ENCODE data around the gene NPIPB2. TPM values are rescaled to one million over a fixed set of nuclear protein-coding genes. Genes with fewer than 3 reads are reported as not detected.

NPIPB2 gene
- total RNA-seq, 1 experiment from 2014 or later, result 12.5 TPM

DNA sequence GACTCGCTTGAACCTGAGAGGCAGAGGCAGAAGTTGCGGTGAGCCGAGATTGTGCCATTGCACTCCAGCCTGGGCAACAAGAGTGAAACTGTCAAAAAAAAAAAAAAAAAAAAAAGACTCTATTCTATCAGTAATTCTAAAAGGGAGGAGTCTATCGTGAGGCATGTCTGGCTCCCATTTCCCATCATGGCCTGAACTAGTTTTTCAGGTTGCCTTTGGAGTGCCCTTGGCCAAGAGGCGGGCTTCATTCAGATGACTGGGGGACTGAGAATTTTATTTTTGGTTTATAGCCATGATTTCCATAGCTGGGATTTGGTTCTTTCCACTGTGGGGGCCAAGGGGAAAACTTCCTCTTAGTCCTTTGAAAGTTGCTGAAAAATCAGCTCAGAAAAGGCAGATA is 31.2 kb upstream of the NPIPB2 start:
- Histone ChIP-seq H2BK120ac (ENCODE audit: low read depth, low read length, poor library complexity, severe bottlenecking) (no peak overlapping the region), H3K9me3 (ENCODE audit: control insufficient read depth, low read depth, low read length) (no peaks in the 10 kb centered on the region), H3K4ac (ENCODE audit: low read depth, low read length) (no peak overlapping the region), H2AFZ (ENCODE audit: low read length) (no peak overlapping the region), H3K23ac (ENCODE audit: insufficient read length, low read depth, low read length) (no peak overlapping the region), H3K4me1 (ENCODE audit: insufficient read depth, low read length) (peaks cover 3% of the 10 kb centered on the region; the same call in 1 of the 2 replicates), H3K14ac (ENCODE audit: insufficient read depth, low read length) (no peak overlapping the region), H4K5ac (ENCODE audit: insufficient read length, low read depth, low read length) (no peak overlapping the region), H2AK5ac (ENCODE audit: insufficient read length, low read length) (no peak overlapping the region), H3K79me1 (ENCODE audit: insufficient read depth, low read depth, low read length, poor library complexity, severe bottlenecking) (no peaks in the 10 kb centered on the region), H3T11ph (ENCODE audit: low read length) (no peak overlapping the region), H3K56ac (ENCODE audit: insufficient read length, low read depth, low read length) (no peak overlapping the region), H2BK15ac (ENCODE audit: low read depth, low read length) (no peak overlapping the region), H2BK12ac (ENCODE audit: insufficient read length, low read depth, low read length) (no peak overlapping the region), H3K79me2 (ENCODE audit: insufficient read depth, low read length) (no peaks in the 10 kb centered on the region; the same call in 1 of the 2 replicates), H2BK20ac (ENCODE audit: low read depth, low read length, poor library complexity, severe bottlenecking) (no peak overlapping the region), H3K27ac (ENCODE audit: insufficient read length, low read depth, low read length) (no peak overlapping the region), H4K20me1 (ENCODE audit: control insufficient read depth, insufficient read depth, insufficient read length) (no peaks in the 10 kb centered on the region), H4K8ac (replicated peaks; ENCODE audit: insufficient read length, low read depth, low read length) (no peak overlapping the region), H3K4me2 (ENCODE audit: insufficient read depth, insufficient read length, low read length) (no peak overlapping the region), H3K23me2 (ENCODE audit: insufficient read length, low read depth, low read length, poor library complexity, severe bottlenecking) (peaks cover 5% of the 10 kb centered on the region), H3K9ac (ENCODE audit: extremely low read depth, insufficient read length, low read length) (no peak overlapping the region), H4K91ac (ENCODE audit: insufficient read length, low read depth, low read length) (no peak overlapping the region), H3K27me3 (ENCODE audit: insufficient read depth, low read length) (no peaks in the 10 kb centered on the region), H2BK5ac (ENCODE audit: insufficient read length, low read length) (no peak overlapping the region), H3K18ac (ENCODE audit: insufficient read length, low read depth, low read length) (no peak overlapping the region)
- Mint-ChIP-seq H3K4me1 (peaks cover 20% of the 10 kb centered on the region in 2 experiments), H3K9me3 (peaks cover 2 to 5% of the 10 kb centered on the region in 2 experiments; a peak in 2 of 5 replicates), H3K4me3 (no peak overlapping the region), H3K27ac (no peak overlapping the region), H3K36me3 (ENCODE audit: insufficient read depth in 1 of 3, low read depth in 3 of 3) (peaks cover 0 to 14% (median 10%) of the 10 kb centered on the region in 3 experiments; a peak in 3 of 7 replicates), H3K27me3 (ENCODE audit: low read depth) (no peaks in the 10 kb centered on the region)
- no peak for DNase-seq
- no CpG with 5 or more reads among the region's 5 CpGs for WGBS (ENCODE audit: extremely low coverage, insufficient read length, low lambda C conversion rate)
- TF ChIP-seq, protein P1, sequence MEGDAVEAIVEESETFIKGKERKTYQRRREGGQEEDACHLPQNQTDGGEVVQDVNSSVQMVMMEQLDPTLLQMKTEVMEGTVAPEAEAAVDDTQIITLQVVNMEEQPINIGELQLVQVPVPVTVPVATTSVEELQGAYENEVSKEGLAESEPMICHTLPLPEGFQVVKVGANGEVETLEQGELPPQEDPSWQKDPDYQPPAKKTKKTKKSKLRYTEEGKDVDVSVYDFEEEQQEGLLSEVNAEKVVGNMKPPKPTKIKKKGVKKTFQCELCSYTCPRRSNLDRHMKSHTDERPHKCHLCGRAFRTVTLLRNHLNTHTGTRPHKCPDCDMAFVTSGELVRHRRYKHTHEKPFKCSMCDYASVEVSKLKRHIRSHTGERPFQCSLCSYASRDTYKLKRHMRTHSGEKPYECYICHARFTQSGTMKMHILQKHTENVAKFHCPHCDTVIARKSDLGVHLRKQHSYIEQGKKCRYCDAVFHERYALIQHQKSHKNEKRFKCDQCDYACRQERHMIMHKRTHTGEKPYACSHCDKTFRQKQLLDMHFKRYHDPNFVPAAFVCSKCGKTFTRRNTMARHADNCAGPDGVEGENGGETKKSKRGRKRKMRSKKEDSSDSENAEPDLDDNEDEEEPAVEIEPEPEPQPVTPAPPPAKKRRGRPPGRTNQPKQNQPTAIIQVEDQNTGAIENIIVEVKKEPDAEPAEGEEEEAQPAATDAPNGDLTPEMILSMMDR (conservative IDR thresholded peaks at IDR 0.05), result no peak
